Epithelial cell of proximal tubule (primary cell): ENCODE measurements around the gene CHADL. TPM values are rescaled to one million over a fixed set of nuclear protein-coding genes. Genes with fewer than 3 reads are reported as not detected.
A peak's percentile ranks its signal among the peaks of the same experiment; 100 is the strongest.

ENCODE experiments used
- DNase-seq: peaks from one replicate; pipeline ENCODE4 v3.0.0-alpha.2; 2011; ENCODE audit warnings: low read depth
- H3K4me3 ChIP-seq: 2 replicates; pipeline ENCODE4 v1.5.1; 2011; ENCODE audit warnings: low read depth, mild to moderate bottlenecking, low read length
- CTCF ChIP-seq: conservative IDR thresholded peaks from 2 replicates; pipeline ENCODE4 v1.5.1; 2012; ENCODE audit warnings: low read depth, mild to moderate bottlenecking, low read length
- total RNA-seq: library from RNA; depleted of rRNA; stranded (reverse); fragments of >200 nt; gene quantifications from 2 replicates; pipeline ENCODE4 v1.2.3, GENCODE V29; 2015

The CHADL gene
- total RNA-seq, 1 donor from 2014 or later, result 1.3 TPM

DNA sequence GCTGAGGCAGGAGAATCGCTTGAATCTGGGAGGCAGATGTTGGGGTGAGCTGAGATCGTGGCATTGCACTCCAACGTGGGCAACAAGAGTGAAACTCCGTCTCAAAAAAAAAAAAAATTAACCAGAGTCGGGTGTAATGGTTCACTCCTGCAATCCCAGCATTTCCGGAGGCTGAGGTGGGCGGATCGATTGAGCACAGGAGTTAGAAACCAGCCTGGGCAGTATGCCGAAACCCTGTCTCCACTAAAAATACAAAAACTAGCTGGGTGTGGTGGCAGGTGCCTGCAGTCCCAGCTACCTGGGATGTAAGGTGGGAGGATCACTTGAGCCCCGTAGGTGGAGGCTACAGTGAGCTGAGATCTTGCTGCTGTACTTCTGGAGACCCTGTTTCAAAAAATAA, 43.7 kb upstream of the CHADL start:
- no peak for TF ChIP-seq CTCF
- peak overlapping the region; percentile 83 for H3K4me3 ChIP-seq
- DNase-seq, result no peak

- no peak for DNase-seq
- no peak for TF ChIP-seq CTCF
- H3K4me3 ChIP-seq, result no peak overlapping the region
These were observed 40.1 kb upstream of the CHADL start for GRCh38 chr22:41280854-41281253.

- TF ChIP-seq CTCF, result no peak
- H3K4me3 ChIP-seq, result no peak overlapping the region
- no peak for DNase-seq
These were observed 39.3 kb upstream of the CHADL start for GRCh38 chr22:41280065-41280464.

DNA sequence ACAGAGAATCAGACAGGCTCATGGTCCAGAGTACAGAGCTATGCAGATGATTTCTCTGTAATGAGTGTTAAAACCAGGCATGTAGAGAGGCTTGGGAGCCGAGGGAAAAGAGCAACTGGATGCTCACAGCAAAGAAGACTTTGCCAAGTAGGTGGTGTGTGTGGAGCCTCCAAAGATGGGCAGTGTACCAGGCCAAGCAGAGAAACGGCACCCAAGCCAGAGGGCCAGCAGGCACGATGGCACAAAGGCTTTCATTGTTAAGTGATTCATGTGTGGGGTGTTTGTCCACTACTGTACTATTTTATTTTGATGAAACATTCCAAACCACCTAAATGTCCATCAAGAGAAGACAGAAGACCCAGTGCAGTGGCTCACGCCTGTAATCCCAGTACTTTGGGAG, 34.1 kb upstream of the CHADL start:
- no peak overlapping the region for H3K4me3 ChIP-seq
- DNase-seq, result no peak
- no peak for TF ChIP-seq CTCF

DNA sequence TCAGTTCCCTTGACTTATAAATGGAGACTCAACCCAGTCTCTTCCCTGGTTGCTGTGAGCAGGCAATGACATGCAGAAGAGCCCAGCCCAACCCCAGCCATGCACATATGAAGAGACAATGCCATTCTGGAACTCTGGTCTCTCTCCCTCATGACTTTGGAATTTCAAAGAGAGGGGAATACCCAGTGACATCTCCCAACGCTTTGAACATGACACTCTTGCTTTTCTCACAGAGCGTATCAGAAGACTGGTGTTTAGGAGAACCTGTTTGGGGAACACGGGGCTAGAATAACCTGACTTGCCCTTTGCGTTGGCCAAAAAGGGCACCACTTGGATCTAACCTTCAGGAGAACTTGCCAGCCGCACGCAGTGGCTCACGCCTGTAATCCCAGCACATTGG, 32.4 kb upstream of the CHADL start:
- no peak for DNase-seq
- H3K4me3 ChIP-seq, result no peak overlapping the region
- TF ChIP-seq CTCF, result no peak

GRCh38 chr22:41271787-41272186, 31.1 kb upstream of the CHADL start:
- H3K4me3 ChIP-seq, result no peak overlapping the region
- no peak for TF ChIP-seq CTCF
- DNase-seq, result no peak

DNA sequence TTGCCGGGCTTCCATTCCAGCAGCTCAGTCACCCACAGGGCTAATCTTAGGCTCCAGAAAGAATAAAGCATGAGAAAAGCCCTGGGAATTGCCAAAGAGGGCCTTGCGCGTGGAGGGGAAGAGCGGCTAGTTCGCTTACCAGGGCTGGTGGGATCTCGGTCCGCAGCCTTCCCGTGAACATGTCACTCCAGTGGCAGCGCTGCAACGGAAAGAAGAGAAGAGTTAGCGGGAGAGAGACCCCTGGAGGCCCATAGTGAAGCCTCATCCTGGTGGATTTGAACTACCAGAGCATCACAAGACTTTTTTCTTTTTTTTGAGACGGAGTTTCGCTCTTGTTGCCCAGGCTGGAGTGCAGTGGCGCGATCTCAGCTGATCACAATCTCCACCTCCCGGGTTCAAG, 27.2 kb upstream of the CHADL start:
- H3K4me3 ChIP-seq, result no peak overlapping the region
- no peak for DNase-seq
- TF ChIP-seq CTCF, result no peak
